Stimulated activated CD8-positive, alpha-beta memory T cell treated with anti-CD3 and anti-CD28 coated beads, Interleukin-2, amount 100 ng/mL, for 1 hour (primary cell): ENCODE results near the gene NFASC.

ENCODE experiments used
- DNase-seq, 2 donors: peaks; one replicate each; pipeline ENCODE4 v3.0.0-alpha.2; 2020; ENCODE audit warnings: low read depth in 2 of 2

Gene NFASC

DNA sequence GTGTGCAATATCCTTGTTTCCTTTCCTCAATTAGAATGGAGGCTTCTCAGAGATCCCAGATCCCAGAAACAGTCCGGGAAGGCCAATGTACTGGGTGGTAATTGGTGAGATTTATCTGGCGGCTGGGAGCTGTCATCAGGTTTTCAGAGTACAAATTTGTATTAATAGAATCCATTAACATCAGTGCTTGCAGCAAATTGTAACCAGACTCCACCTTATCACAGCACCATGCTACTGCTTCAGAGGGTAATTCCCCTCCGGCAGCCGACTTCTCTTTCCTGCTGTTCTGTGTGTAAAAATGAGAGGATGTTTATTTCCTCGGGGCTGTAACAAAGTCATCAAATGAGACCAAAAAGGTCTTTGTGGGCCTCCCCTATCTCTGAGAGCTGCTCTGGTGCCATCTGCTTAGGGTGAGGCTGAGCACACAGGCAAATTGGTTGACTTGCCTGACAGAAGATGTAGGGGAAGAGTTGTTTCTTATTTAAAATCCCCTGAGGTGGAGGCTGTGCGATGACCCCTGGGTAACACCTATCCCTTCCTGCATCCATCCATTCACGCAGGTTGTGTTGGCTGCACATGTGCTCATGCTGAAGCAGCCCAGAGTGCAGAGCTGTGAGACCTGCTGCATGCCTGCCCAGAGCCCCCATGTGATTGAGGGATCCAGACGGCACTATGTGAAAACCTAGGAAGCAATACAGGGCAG lies 19.2 kb downstream of the NFASC start:
- DNase-seq, result no peak

DNA sequence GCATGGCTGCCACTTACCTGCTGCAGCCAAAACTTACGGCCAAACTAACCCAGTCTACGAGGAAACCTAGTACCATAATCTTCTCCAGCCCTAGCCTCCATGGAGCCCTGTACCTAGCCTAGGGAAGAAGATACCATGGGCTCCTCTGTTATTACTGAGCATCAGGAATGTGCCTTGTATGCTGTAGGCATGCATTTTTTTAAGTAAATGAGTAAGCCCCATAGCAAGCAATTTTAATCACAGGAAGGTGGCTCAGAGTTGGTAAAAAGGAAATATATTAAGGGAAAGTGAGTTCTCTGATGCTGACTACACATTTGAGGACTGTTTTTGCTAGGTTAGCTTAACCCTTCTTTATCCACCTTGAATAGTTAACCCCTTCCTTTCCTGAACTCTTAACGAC lies 21.2 kb downstream of the NFASC start:
- no peak for DNase-seq

- DNase-seq, result no peak
Observed at GRCh38 chr1:204894031-204894430, 23.4 kb downstream of the NFASC start.

GRCh38 chr1:204894606-204895005 lies 23.9 kb downstream of the NFASC start:
- no peak for DNase-seq

- no peak for DNase-seq
Observed at GRCh38 chr1:204896023-204896422, 25.4 kb downstream of the NFASC start.

- no peak for DNase-seq
Observed at GRCh38 chr1:204896787-204897469, 26.3 kb downstream of the NFASC start.

DNA sequence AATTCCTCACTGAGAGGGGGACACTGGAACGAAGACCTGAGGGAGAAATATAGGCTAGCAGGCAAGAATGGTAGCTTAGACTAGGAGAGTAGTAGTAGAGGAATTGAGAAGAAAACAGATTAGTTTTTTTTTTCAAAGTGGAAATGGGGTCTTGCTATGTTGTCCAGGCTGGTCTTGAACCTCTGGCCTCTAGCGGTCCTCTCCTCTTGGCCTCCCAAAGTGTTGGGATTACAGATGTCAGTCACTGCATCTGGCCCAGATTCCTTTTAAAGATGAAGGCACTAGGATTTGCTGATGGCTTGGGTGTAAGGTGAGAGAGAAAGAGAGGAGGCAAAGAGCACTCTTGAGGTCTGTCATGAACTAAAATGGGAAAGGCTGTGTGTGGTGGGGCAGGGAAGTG lies 30.1 kb downstream of the NFASC start:
- DNase-seq, result no peak

GRCh38 chr1:204902671-204903070 lies 32.0 kb downstream of the NFASC start:
- DNase-seq, result no peak

DNA sequence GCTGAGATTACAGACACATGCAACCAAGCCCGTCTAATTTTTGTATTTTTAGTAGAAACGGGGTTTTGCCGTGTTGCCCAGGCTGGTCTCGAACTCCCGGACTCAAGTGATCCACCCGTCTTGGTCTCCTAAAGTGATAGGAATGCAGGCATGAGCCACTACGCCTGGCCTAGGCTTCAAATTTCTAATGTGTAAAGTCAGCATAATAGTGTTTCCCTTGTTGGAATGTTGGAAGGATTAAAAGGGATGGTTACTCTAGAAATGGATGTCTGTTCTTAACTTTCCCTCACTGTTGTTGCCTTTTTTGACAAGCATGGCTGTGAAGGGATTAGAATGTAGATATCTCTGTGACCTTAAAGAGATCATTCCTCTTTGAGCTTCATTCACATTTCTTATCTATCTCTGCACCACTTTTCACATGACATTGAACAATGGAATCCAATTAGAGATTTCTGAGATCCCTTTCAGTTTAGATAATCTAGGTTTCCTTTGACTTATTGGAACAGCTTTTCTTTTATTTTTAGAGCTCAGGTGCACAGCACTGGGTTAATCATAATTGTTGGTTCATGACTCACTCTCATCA lies 33.7 kb downstream of the NFASC start:
- no peak for DNase-seq

DNA sequence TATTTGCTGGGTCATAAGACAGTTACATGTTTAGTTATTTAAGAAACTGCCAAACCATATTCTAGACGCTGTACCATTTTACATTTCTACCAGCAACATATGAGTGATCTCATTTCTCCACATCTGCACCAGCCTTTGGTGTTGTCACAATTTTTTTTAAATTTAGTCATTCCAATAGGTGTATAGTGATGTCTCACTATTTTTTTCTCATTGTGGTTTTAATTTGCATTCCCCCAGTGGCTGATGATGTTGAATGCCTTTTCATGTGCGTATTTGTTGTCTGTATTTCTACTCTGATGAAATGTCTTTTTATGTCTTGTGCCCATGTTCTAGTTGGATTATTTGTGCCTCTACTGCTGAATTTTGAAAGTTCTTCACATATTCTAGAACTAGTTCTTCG lies 38.4 kb downstream of the NFASC start:
- no peak for DNase-seq

DNA sequence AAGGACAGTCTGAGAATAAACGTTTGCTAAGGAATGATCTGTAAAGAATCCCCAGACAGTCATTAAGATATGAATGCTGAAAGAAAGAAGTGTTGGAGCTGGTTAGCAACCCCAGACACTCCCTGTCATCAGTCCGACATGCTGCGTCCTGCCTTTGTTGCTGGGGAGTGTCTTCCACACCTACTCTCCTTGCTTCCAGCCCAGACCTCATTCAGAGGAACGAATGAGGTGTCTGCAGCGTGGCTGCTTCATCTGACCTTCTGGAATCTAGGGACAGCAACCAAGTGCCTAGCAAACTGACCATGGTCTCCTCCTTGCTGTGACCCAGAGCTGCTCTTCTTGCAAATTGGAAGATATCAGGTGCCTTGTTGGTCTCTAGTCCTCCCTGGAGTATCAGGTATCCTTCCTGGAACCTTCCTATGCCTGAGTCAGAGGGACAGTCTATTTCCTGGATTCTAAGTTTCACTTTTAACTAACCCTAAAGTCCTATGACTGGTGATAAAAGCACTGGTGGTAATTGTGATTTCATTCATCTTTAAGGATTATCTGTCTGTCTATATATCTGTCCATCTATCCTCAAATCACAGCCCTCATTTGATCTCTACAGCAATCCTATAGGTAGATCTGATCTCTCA lies 45.3 kb downstream of the NFASC start:
- no peak for DNase-seq

DNA sequence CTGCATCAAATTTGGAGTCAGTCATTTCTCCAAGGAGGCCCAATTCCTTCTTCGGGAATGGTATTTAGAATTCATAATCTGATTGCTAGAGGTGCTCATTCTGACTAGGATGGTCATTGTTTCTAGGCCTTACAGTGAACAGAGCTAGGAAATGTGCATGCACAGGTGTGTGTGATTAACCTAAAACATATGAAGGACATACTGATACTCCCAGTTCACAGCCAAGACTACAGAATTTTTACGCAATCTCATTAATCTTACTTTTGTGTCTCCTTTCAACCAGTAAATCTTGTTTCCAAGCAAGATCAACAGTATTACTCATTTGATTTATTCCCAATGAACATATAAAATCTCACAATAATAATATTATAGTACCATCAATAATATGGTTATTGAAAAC lies 47.1 kb downstream of the NFASC start:
- DNase-seq, result no peak

- DNase-seq, result no peak
Observed at GRCh38 chr1:204920511-204920910, 49.8 kb downstream of the NFASC start.

DNA sequence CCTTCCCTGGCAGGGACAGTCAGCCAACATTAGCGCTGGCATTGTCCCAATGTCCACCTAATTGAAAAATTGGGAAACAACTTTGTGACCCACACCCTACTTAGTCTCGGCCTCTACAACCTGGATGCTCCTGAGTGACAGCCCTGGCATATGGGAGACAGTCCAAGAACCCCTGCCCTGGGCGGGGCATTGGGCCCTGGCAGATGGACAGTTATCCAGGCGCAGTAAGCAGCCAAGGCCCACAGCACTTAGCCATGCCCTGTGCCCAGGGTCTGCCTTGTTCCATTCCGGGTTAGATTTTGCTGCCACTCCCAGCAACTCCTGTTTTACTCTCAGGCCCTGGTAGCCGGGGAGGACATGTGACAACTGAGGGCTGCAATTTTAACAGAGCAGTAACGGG lies 50.3 kb downstream of the NFASC start:
- no peak for DNase-seq

DNA sequence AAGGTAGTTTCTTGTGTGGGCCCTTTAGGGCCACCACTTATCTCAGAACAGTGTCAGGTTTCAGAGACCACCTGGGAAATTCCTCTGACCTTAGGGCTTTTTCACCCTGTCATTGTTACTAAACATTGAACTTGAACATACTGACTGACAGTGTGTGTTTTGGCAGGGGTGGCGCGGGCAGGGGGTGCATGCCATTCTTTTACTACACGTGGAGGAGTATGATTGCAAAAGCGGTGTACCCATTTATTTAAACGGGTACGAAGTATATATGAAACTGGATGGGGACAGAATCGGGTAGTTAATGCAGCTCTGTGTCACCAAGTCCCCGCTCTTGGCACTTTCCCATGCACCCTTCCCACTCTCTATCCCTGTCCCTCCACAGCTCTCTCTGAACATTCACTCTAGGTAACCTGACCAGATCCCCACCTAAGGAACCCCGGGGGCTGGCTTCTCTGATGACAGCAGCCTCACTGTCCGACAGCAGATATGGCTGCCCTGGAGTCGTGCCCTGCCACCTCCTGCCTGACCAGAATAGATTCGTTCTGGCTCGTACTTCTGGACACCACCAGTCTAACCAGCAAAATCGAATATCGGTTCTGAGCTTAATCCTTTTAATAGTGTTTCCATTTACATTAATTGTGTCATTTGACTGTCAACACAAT lies 51.3 kb downstream of the NFASC start:
- no peak for DNase-seq

- DNase-seq, result no peak
Observed at GRCh38 chr1:204923201-204923600, 52.5 kb downstream of the NFASC start.

DNA sequence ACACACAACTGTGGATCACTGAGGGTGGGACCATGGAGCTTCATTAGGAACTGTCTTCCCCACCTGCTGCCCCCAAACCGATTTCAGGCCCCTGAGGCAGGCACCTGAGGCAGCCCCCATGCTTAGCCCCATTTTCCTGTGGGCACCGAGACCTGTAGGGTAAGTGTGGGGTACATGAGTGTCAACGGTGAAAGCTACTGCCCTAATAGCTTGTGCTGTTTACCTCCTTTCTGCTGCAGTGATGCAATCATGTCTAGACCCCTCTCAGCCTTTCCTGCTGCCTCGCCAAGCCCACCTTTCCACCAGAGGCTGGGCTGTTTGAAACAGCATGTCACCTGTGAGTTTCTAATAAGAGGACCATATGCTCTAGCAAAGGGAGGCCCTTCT lies 53.0 kb downstream of the NFASC start:
- DNase-seq, result no peak

GRCh38 chr1:204924013-204924759 lies 53.5 kb downstream of the NFASC start:
- no peak for DNase-seq

DNA sequence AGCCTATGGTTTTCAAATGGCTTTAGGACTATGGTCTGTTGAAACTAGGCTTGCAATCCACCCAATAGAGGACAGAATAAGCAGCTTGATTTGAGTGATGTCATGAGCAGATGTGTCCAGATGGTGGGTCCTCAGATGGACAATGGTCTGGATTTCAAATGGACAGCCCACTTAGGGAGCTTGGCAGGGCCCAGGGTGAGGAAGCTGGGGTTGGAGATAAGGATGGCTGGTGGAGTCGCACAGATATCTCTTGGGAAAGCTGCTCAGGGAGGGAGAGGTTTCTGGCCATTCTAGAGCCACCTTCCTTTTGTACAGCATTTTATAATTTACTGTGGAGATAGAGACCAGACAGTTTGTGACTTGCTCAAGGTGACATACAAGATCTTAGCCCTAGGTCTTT lies 55.0 kb downstream of the NFASC start:
- DNase-seq, result no peak

- no peak for DNase-seq
Observed at GRCh38 chr1:204927673-204928641, 57.3 kb downstream of the NFASC start.
